Gastroesophageal sphincter (tissue), 3 donors: ENCODE measurements around the gene NSD2.

Source experiments
- CTCF ChIP-seq, 4 experiments: fragments of 200-600 bp in 2 of 4; fragments of 450-650 bp in 2 of 4; sonication (generic) in 1 of 4; IDR thresholded peaks; one replicate each; pipeline ENCODE4 v1.5.1; 2017 to 2019; ENCODE audit warnings: antibody characterized with exemption in 4 of 4, mild to moderate bottlenecking in 2 of 4, moderate library complexity in 2 of 4
- POLR2A ChIP-seq, 2 donors: fragments of 450-650 bp; IDR thresholded peaks; one replicate each; pipeline ENCODE4 v1.6.1; 2017; ENCODE audit warnings: antibody characterized with exemption in 2 of 2, mild to moderate bottlenecking in 2 of 2, moderate library complexity in 1 of 2

GRCh38 chr4:1961563-1961962, 90.4 kb downstream of the NSD2 start:
- TF ChIP-seq POLR2A (IDR thresholded peaks at IDR 0.05): no peak
- no peak for TF ChIP-seq CTCF (IDR thresholded peaks at IDR 0.05)
